Right lobe of liver (tissue), 6 donors: ENCODE measurements around the gene RBM38. TPM values are rescaled to one million over a fixed set of nuclear protein-coding genes. Genes with fewer than 3 reads are reported as not detected.
"Not testable (repeated sequence)": the region's sequence is repeated elsewhere in the genome, so short reads cannot be mapped to it uniquely, and the experiment has no call there.

ENCODE experiments used
- ATAC-seq, 4 donors: fragments of 200-7000 bp; cut with Tn5 transposase; one replicate each; pipeline ENCODE4 v1.9.1; 2020; ENCODE audit warnings: mild to moderate bottlenecking in 4 of 4, moderate library complexity in 4 of 4
- DNase-seq, 3 donors: peaks; one replicate each; pipeline ENCODE4 v3.0.0-alpha.2; 2020
- H3K27ac ChIP-seq, 3 donors: fragments of 200-600 bp; one replicate each; pipeline ENCODE4 v1.8.0; 2022
- H3K27me3 ChIP-seq, 2 donors: fragments of 200-600 bp; one replicate each; pipeline ENCODE4 v1.8.0; 2022
- H3K36me3 ChIP-seq, 4 donors: fragments of 200-600 bp; sonication (generic) in 1 of 4; one replicate each; pipeline versions ENCODE4 v1.5.1 to v1.8.0; 2017 to 2022; ENCODE audit warnings: control low read depth in 1 of 4
- H3K4me1 ChIP-seq, 4 donors: fragments of 200-600 bp; sonication (generic) in 1 of 4; one replicate each; pipeline versions ENCODE4 v1.5.1 to v1.8.0; 2017 to 2022; ENCODE audit warnings: control low read depth in 1 of 4
- H3K4me3 ChIP-seq, 3 donors: fragments of 200-600 bp; one replicate each; pipeline ENCODE4 v1.8.0; 2022
- H3K9me3 ChIP-seq, 4 donors: fragments of 200-600 bp; sonication (generic) in 1 of 4; one replicate each; pipeline versions ENCODE4 v1.5.1 to v1.8.0; 2017 to 2022; ENCODE audit warnings: control low read depth in 1 of 4
- POLR2A ChIP-seq: fragments of 450-650 bp; IDR thresholded peaks from one replicate; pipeline ENCODE4 v1.6.1; 2017; ENCODE audit warnings: antibody characterized with exemption, mild to moderate bottlenecking
- WGBS: methylation state at CpG from one replicate; pipeline ENCODE4 v1.1.6; 2018; ENCODE audit warnings: low coverage, low lambda C conversion rate; ENCODE audit not compliant: insufficient coverage; ENCODE audit errors: missing lambda C conversion rate; 5-methylcytosine and 5-hydroxymethylcytosine counted together
- intact Hi-C, 2 donors: fragments of 100-400 bp; cut with DNase I; formaldehyde crosslinking; loops; one replicate each; pipeline versions ENCODE4 v1.11.2 to v1.14.1; 2022
- total RNA-seq, 6 experiments: library from RNA; depleted of rRNA in 2 of 6; stranded (reverse); fragments of >200 nt in 2 of 6; fragmentation: NEBNext Ultra II Directional in 3 of 6; extraction: Animal tissue kit (Norgen Biotek cat#: 25700) in 3 of 6; gene quantifications; one replicate each; pipeline versions ENCODE4 v1.1.0 to v1.2.4, GENCODE V29; 2016 to 2023
- TF ChIP-seq, protein P1 (sequence below), 4 donors: fragments of 200-600 bp in 3 of 4; fragments of 450-650 bp in 1 of 4; IDR thresholded peaks; one replicate each; pipeline versions ENCODE4 v1.5.1 to v1.8.0; 2016 to 2022; ENCODE audit warnings: antibody characterized with exemption in 4 of 4, mild to moderate bottlenecking in 2 of 4
- donor health status: DM: no; HTN: yes; CAD: no.
- donor health status: DM: no; HTN: no; CAD: no.
- donor health status: DM: no; HTN: no; CAD: no.
- donor health status: DM: no; HTN: yes; CAD: no.
- donor health status: DM: no; HTN: yes; CAD: no.

RBM38 gene
- total RNA-seq, 6 experiments from 2014 or later = 3.9 to 16.9 (median 9.6) TPM

DNA sequence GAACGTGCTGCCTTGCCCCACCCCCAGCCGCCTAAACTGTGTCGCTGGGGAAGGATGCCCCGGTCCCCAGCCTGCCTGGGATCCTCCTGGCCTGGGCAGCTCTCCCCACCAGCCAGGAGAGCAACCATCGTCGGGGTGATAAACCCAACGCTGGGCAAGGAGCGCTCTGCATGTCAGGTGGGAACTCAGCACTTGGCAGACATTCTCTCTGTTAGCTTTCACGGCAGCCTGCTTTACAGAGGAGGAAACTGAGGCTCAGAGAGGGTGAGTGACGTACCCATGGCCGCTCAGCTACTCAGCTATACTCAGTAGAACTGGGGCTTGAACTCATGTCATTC lies 37.9 kb downstream of the RBM38 start:
- Histone ChIP-seq H3K4me3 (no peak overlapping the region), H3K4me1 (peaks cover 0 to 13% (median 3%) of the 10 kb centered on the region in 4 donors), H3K36me3 (no peaks in the 10 kb centered on the region), H3K27ac (peak overlapping the region; percentile 69 to 95 (median 89)), H3K9me3 (no peaks in the 10 kb centered on the region), H3K27me3 (no peaks in the 10 kb centered on the region)
- ATAC-seq (no peak), DNase-seq (peak in 1 of 3 donors; percentile 60)
- TF ChIP-seq, protein P1, sequence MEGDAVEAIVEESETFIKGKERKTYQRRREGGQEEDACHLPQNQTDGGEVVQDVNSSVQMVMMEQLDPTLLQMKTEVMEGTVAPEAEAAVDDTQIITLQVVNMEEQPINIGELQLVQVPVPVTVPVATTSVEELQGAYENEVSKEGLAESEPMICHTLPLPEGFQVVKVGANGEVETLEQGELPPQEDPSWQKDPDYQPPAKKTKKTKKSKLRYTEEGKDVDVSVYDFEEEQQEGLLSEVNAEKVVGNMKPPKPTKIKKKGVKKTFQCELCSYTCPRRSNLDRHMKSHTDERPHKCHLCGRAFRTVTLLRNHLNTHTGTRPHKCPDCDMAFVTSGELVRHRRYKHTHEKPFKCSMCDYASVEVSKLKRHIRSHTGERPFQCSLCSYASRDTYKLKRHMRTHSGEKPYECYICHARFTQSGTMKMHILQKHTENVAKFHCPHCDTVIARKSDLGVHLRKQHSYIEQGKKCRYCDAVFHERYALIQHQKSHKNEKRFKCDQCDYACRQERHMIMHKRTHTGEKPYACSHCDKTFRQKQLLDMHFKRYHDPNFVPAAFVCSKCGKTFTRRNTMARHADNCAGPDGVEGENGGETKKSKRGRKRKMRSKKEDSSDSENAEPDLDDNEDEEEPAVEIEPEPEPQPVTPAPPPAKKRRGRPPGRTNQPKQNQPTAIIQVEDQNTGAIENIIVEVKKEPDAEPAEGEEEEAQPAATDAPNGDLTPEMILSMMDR (IDR thresholded peaks at IDR 0.05) = no peak
- no peak for TF ChIP-seq POLR2A
- WGBS = 45% methylated on average over 4 of the region's 11 CpGs
- intact Hi-C loops = no loop called here

DNA sequence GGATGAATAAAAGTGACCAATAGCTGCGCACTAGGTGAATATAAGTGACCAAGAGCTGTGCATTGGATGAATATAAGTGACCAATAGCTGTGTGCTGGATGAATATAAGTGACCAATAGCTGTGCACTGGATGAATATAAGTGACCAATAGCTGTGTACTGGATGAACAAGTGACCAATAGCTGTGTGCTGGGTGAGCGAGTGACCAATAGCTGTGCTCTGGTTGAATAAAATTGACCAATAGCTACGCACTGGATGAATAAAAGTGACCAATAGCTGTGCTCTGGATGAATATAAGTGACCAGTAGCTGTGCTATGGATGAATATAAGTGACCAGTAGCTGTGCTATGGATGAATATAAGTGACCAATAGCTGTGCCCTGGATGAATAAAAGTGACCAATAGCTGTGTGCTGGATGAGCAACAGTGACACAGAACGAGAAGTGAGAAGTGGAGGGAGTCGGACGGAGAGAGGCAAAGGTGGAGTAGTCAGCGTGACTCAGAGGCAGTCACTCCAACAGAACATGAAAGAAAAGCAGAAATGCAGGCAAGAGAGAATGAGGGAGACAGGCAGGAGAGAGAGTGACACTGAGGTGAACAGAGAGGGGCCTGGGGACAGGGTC lies 38.5 kb downstream of the RBM38 start:
- Histone ChIP-seq H3K4me1 (peaks cover 0 to 13% (median 3%) of the 10 kb centered on the region in 4 donors), H3K27ac (peak overlapping the region; percentile 69 to 95 (median 89)), H3K4me3 (no peak overlapping the region), H3K27me3 (no peaks in the 10 kb centered on the region), H3K9me3 (no peaks in the 10 kb centered on the region), H3K36me3 (no peaks in the 10 kb centered on the region)
- intact Hi-C loops = no loop called here
- 82% methylated on average over 6 of the region's 7 CpGs for WGBS
- DNase-seq (no peak), ATAC-seq (no peak)
- TF ChIP-seq POLR2A = no peak
- TF ChIP-seq, protein P1 (IDR thresholded peaks at IDR 0.05) = no peak

DNA sequence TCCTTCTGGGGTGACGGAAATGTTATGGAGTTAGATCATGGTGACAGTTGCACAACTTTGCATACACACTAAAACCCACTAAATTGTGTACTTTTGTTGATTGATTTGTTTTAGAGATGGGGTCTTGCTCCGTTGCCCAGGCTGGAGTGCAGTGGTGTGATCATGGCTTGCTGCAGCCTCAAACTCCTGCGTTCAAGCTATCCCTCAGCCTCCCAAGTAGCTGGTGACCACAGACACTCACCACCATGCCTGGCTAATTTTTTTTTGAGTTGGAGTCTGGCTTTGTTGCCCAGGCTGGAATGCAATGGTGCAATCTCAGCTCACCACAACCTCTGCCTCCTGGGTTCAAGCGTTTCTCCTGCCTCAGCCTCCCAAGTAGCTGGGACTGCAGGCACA lies 39.0 kb downstream of the RBM38 start:
- DNase-seq, H3K9me3 ChIP-seq, intact Hi-C loops, H3K27me3 ChIP-seq, H3K4me3 ChIP-seq, H3K27ac ChIP-seq, H3K36me3 ChIP-seq, ATAC-seq: not testable (repeated sequence)
- WGBS = 94% methylated on average over 2 of the region's 4 CpGs
- peaks cover 0 to 13% (median 3%) of the 10 kb centered on the region in 4 donors for H3K4me1 ChIP-seq

DNA sequence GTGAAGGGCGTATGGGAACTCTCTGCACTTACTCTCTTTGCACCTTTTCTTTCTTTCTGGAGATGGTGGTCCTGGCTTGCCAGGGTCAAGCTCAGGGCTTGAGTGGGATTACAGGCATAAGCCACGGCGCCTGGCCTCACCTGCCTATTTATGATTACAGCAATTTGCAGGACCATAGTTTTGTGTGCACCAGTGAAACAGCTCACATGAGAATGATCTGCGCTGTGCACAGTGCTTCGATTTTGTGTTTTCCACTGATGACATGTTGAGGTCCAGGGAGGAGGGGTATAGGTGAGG lies 40.3 kb downstream of the RBM38 start:
- 83% methylated on average over 3 of the region's 5 CpGs for WGBS
- DNase-seq = no peak
- intact Hi-C loops = no loop called here
- H3K4me1 ChIP-seq = peaks cover 0 to 25% (median 6%) of the 10 kb centered on the region in 4 donors
- H3K4me3 ChIP-seq = no peak overlapping the region
- H3K9me3 ChIP-seq = no peaks in the 10 kb centered on the region
- H3K27me3 ChIP-seq = no peaks in the 10 kb centered on the region
- no peak for TF ChIP-seq POLR2A
- TF ChIP-seq, protein P1 (IDR thresholded peaks at IDR 0.05) = no peak
- H3K27ac ChIP-seq = no peak overlapping the region
- ATAC-seq = no peak
- H3K36me3 ChIP-seq = no peaks in the 10 kb centered on the region

DNA sequence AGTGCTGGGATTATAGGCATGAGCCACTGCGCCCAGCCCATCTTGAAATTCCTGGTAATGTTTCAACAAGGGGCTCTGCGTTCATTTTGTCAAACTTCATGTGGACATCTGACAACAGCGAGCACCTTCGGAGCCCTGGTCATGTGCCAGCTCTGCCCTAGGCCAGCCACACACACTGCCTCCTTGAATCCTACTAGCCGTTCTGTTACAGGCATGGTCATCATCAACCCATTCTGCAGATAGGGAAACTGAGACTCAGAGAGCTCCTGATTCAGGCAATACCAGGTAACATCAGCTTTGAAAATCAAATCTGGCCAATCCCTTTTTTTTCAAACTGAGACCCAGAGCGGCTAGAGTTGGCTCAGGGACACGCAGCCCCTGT lies 41.3 kb downstream of the RBM38 start:
- ATAC-seq = no peak
- TF ChIP-seq, protein P1 (IDR thresholded peaks at IDR 0.05) = no peak
- no peak for TF ChIP-seq POLR2A
- no peaks in the 10 kb centered on the region for H3K9me3 ChIP-seq
- peaks cover 0 to 27% (median 7%) of the 10 kb centered on the region in 4 donors for H3K4me1 ChIP-seq
- H3K27ac ChIP-seq = no peak overlapping the region
- intact Hi-C loops = no loop called here
- WGBS = 73% methylated on average over 4 of the region's 7 CpGs
- H3K27me3 ChIP-seq = no peaks in the 10 kb centered on the region
- no peak overlapping the region for H3K4me3 ChIP-seq
- no peaks in the 10 kb centered on the region for H3K36me3 ChIP-seq
- DNase-seq = no peak
